Skin epidermis (tissue), 12 donors: ENCODE data around the gene RNF212.

ENCODE experiments used
- H3K27ac ChIP-seq, 21 experiments: fragments of 200-600 bp; sonication (generic) in 11 of 21; one replicate each; pipeline ENCODE4 v1.5.0; 2020; ENCODE audit warnings: mild to moderate bottlenecking in 3 of 21, inconsistent platforms in 2 of 21, moderate library complexity in 2 of 21
- H3K4me3 ChIP-seq, 7 experiments: fragments of 200-600 bp; sonication (generic) in 2 of 7; one replicate each; pipeline ENCODE4 v1.5.0; 2020; ENCODE audit warnings: inconsistent platforms in 2 of 7, mild to moderate bottlenecking in 2 of 7, moderate library complexity in 1 of 7

Gene RNF212

DNA sequence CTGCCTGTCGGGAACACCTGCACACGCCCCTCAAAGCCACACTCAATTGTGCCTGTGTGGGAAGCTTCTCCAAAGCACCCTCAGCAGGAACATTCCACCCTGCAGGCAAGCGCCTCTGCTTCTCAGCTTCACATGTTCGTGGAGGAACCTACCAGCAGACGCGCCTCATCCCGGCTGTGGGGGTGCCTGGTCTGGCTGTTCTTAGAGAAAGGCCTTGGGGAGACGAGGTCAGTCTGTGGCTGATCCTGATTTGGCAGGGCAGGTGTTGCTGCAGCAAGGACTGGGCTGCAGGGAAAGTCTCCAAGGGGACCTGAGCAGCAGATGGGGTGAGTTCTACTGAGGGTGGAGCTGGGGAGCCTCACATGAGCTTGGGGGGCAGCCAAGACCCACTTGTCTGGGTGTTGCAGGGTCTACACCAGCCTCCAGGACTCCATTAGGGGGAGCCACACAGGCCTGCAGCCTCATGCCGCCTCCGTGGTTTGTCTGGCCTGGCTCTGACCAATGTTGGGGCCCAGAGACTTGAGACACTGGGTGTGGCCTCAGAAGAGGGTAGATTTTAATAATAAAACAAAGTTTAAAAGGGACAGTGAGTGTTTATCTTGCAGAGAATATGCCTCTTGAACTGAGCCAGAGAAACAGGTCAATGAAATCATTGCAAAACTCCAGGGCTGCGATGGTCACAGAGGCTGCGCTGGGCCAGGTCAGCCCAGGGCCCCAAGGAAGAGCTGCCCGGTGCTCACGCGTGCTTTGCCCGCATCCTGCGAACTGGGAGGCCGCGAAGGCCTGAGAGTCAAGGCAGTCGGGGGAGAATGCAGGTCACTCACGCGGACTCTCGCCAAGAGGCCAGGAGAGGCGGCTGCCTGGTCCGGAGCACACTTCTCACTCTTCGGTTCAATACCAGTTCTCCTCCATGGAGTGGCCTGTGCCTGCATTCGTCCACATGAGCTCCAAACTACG is 21.1 kb downstream of the RNF212 start:
- no peak overlapping the region for H3K27ac ChIP-seq

DNA sequence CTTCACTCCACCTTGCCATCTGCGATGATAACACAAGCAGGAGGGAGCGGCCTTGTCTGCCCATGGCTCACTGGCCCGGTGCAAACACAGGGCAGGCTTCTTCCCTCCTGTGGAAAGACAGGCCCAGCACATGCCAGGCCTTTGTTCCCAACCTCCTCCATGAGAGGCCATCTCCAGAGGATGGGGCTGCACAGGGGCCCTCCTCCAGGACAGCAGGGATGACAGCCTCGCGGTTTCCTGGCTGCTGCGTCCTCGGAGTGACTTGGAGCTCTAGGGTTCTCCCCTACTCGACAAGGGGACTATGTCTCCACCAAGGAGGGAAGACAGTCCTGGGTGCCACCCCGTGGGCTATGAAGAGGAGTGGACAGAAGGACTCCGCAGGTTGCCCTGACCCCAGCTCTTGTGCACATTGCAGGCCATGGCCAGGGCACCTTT is 21.8 kb downstream of the RNF212 start:
- no peak overlapping the region for H3K27ac ChIP-seq
- no peak overlapping the region for H3K4me3 ChIP-seq

More for the DNA sequence above, 21.1 kb downstream of the RNF212 start:
- H3K4me3 ChIP-seq = no peak overlapping the region

DNA sequence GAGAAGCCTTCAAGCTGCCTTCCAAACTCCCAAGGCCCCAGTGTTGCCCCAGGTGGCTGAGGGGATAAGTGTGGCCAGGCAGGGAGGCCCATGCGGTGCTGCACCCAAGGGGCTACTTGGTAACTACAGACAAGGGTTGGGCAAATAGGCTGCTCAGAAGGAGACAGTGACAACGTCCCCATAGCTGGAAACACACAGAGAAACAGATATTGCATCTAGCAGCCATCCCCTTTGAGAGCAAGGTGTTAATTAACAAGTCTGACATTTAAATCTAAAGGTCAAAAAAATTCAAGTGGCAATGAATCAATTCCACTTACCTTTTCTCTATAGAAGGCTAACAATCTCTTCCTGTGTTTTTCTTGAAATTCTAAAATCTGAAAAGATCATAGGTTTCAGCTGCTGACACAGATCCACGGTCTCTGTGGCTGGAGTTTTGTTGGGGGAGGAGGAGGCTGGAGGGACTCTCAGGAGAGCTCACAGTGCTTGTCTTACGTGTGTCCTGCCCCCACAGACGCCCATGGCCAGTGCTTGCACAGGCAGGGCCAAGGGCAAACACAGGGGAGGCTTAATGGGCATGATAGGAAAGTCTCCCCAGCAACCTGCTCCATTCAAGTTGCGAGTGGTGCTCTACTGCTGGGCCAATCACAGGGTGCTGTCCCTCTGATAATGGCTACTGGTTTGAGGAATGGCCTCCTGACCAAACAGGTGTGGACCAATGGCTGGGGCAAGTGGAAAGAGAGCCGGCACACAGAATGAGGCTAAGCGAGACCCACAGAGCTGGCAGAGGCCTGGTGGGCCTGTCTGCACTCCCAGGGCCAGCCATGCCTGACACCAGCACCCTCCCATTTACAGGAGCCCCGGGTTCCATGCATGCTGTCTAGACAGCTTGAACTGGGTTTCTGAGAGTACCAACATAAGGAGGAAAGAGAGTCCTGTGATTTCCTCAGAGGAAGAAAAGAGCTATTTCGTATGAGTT is 22.6 kb downstream of the RNF212 start:
- H3K27ac ChIP-seq = no peak overlapping the region
- H3K4me3 ChIP-seq = no peak overlapping the region

DNA sequence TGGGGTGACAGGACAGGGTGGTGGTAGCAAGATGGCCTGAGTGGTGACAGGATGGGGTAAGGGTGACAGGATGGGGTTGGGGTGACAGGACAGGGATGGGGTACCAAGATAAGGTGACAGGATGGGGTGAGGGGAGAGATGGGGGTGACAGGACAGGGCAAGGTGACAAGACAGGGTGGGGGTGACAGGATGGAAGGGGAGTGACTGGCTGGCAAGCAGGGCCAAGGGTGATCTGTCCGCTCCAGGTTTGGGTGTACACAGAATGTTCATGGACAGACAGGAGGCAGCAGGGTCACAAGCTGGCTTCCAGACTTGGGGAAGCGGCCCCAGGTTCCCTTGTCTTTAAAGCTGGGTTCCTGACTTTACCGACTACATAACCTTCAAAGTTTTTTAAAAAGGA is 23.3 kb downstream of the RNF212 start:
- no peak overlapping the region for H3K4me3 ChIP-seq
- H3K27ac ChIP-seq = no peak overlapping the region

DNA sequence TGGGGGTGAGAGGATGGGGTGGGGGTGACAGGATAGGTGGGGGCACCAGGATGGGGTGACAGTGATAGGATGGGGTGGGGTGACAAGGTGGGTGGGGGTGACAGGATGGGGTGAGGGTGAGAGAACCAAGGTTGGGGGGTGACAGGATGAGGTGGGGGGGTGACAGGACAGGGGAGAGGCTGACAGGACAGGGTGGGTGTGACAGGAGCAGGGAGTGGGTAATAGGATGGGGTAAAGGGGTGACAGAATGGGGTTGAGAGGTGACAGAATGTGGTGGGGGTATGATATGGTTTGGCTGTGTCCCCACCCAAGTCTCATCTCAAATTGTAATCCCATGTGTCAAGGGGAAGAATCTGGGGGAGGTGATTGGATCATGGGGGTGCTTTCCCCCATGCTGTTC is 26.0 kb downstream of the RNF212 start:
- no peak overlapping the region for H3K4me3 ChIP-seq
- no peak overlapping the region for H3K27ac ChIP-seq

DNA sequence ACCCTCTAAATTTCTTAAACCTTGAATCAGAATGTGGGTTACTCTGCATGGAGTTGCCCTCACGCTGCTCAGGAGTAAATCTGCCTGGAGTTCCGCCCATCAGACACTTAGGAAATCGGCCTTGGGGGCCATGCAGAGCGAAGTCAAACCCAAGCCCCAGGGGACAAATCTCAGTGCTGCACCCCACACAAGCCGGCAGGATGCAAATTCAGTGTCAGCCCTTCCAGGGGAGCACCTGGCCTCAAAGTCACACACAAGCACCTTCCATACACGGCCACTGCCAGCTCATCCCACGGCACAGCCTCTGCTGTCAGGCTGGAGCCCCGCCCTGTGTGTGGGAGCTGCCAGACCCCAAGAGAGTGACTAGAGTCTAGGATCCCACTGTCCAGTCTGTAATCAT is 27.4 kb downstream of the RNF212 start:
- Histone ChIP-seq H3K27ac (no peak overlapping the region), H3K4me3 (no peak overlapping the region)

DNA sequence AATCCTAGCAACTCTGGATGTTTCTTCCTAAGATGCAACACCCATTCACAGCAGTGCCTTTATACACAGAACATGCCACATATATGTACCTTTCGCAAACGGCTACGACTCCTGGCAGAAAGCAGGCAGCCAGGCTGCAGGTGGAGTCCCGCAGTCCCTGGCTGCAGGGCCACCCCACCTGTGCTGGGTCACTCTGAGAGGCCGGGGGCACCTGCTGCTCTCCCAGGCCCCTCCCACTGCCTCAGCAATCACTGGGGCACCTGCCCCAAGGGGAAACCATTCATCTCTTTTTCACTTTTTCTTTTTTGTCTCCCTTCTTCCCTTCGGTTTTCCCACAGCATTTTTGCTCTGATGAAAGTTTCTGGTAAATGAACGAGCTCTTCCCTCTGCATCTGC is 28.0 kb downstream of the RNF212 start:
- H3K27ac ChIP-seq = peak overlapping the region in 1 of 21 experiments; percentile 19
- no peak overlapping the region for H3K4me3 ChIP-seq

DNA sequence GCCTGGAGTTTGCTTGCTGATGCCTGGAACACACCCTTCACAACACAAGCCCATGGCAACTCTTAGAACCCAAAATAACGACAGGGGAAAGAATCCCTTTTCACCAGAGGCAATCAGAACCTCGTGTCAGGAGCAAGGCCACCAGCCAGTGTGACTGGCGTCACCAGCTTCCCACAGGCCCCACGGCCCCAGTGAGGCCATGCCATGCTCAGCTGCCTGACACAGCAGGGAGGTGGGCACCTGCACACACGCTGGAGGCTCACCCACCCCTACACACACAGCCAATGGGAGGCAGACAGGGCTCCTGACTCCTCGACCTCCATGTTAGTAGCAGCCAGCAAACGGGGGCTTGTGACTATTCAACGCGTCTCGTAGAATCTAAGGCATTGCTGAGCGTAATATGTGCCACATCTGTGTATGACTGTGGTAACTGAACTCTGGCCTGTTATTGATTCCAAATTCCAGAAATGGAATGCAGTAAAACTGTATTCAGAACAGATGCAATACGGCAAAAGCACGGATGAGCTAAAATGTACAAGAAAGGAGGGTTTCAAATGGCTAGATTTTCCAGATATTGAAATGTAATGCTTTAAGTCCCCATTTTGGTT is 28.5 kb downstream of the RNF212 start:
- Histone ChIP-seq H3K4me3 (no peak overlapping the region), H3K27ac (peak overlapping the region in 2 of 21 experiments; percentile 19 to 31)

DNA sequence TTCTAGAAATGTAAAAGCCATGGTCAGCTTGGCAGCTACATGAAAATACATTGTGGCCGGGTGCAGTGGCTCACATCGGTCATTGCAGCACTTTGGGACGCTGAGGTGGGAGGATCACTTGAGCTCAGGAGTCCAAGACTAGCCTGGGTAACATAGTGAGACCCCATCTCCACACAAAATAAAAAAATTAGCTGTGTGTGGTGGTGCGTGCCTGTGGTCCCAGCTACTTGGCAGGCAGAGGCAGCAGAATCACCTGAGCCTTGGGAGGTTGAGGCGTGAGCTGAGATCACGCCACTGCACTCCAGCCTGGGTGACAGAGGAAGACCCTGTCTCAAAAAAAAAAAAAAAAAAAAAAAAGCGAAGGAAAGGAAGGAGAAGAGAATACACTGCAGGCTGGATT is 29.0 kb downstream of the RNF212 start:
- H3K4me3 ChIP-seq = no peak overlapping the region
- no peak overlapping the region for H3K27ac ChIP-seq

DNA sequence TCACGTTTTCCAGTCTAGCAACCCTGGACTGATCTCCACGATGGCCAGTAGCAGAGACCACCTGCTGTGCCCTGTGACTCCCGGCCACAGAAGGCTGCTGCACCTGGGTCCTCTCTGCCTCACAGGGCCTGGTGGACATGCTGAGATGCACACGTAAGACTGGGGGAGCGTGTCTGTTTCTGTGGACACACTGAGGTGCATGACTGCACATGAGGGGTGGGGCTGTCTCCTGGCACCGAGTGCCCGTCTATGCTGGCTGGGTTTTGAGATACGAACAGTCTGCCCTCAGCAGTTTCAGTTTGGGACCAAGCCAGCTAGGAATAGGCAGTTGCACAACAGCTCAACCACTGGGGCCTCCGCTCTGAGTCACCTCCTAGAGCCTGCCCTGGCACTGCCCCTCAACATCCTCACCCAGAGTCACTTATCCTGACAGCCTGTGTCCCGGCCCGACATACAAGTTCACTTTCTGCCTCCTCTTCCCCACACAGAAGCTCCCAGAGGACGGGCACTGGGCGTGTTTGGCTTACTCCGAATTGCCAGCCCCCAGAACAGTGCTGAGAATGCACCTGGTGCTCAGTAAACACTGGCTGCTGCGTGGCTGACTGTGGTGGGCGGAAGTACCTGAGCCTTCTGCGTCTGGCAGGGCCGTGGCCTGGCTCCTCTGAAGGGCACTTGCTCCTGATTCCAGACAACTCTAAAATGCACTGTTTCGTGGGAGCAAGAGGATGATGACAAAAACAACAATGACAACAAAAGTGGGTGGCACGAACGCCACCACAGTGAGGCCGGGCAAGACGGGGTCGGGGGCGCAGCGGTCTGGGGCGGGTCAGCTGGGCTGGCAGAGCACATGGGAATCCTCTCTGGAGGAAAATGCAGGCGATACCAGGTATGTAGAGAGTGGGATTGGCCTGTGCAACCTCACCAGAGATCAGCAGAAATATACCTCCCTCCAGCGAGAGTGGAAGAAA is 30.9 kb downstream of the RNF212 start:
- Histone ChIP-seq H3K4me3 (no peak overlapping the region), H3K27ac (peak overlapping the region in 8 of 21 experiments; percentile 5 to 57 (median 32))

DNA sequence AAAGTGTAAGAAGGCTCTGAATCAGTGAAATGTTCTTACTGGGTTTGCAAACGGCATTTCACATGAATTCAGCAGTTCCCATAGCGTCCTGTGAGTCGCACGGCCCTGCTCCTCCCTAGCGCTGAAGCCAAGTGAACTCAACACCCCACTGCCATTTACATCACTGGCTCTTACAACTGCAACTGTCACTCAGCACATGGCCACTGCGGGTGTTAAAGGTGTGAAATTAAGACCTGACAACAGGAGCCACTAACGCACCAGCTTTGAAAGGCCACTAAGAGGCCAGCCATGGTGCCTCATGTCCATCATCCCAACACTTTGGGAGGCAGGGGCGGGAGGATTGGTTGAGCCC is 31.7 kb downstream of the RNF212 start:
- Histone ChIP-seq H3K4me3 (no peak overlapping the region), H3K27ac (peak overlapping the region in 4 of 21 experiments; percentile 5 to 27 (median 20))

DNA sequence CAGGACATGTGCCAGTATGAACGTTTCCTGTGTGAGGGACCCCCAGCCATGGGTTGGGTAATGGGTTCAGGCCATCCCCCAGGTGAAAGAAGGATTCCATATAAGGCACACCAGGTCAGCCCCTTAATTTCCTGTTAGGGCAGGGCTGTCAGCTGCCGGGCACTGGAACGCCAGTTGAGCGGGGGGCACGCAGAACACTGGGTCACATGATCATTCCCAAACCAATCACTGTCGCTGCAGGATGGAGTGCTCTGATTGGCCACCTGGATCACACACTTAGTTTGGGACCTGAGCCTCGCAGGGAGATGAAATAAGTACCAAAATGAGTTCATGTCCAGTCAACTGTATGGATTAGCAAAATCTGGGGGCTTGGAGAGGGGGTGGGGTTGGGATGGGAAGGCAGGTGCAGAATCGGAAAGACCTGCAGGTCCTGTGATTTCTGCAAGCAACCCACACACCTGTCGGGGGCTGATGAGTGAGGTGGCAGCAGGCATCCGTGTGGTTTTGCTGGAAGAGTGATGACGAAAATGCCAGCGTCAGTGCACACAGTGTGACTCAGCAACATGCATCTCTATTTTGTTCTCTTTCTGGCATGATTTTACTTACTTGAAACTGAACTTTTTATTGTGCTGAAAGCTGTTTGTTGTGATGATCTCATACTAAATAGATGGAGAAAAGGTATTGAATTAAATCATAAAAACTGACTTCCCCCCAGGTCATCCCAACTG is 32.2 kb downstream of the RNF212 start:
- peak overlapping the region in 1 of 21 experiments; percentile 27 for H3K27ac ChIP-seq
- no peak overlapping the region for H3K4me3 ChIP-seq

DNA sequence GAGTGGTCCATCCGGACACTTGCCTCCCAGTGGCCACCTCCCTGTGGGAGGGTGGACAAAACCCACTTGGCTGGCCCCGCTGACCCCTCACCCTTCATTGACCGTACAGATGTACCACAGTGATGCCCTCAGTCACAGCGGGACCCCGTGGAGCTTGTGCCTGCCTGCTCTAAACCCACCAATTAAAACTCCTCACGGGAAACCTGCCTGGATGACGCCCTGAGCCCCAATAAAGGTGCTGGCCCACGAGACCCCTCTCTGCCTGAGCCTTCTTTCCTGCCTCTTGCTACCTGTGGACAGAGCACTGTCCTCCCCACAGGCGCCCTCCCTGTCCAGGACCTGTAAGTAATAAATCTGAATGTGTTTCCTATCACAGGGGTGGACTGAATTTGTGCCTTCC is 32.9 kb downstream of the RNF212 start:
- Histone ChIP-seq H3K4me3 (no peak overlapping the region), H3K27ac (no peak overlapping the region)

DNA sequence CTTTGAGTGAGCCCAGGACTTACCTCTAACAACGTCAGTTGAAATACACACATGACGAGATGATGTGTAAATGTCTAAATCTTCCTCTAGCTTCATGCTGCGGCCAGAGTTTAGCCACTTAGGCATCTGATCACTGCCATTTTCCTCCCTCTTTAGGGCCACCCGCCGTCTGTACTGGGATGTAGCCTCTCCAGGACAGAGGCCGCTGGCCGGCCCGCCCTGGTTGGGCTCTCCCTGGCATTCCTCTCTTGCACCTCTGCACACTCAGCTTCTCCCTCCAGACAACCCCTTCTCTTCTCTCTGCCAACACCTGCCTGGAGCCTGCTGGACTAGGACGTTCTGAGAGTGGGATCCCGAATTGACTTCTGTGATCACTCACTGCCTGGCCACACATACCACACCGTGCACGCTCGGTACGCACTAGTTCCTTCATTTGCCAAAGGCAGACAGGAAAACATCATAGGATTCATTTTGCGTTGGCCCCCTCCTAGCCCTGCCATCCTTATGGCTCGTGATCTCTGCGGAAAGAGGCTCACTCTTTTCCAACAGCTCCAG is 33.6 kb downstream of the RNF212 start:
- H3K4me3 ChIP-seq = no peak overlapping the region
- H3K27ac ChIP-seq = no peak overlapping the region

DNA sequence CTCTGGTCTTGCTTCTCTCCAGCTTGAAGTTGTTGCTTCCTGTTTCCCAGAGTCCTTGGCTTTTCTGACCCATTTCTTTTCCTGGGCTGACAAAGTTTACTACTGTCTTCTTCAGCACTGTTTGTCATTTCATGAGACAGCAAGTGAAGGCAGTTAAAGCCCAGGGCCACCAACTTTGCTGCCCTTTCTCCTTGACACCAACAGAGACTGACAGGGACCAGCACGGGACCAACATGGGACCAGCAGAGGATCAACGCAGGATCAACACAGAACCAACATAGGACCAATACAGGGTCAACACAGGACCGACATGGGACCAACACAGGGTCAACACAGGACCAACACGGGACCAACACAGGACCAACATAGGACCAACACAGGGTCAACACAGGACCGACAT is 34.9 kb downstream of the RNF212 start:
- Histone ChIP-seq H3K27ac (no peak overlapping the region), H3K4me3 (no peak overlapping the region)

DNA sequence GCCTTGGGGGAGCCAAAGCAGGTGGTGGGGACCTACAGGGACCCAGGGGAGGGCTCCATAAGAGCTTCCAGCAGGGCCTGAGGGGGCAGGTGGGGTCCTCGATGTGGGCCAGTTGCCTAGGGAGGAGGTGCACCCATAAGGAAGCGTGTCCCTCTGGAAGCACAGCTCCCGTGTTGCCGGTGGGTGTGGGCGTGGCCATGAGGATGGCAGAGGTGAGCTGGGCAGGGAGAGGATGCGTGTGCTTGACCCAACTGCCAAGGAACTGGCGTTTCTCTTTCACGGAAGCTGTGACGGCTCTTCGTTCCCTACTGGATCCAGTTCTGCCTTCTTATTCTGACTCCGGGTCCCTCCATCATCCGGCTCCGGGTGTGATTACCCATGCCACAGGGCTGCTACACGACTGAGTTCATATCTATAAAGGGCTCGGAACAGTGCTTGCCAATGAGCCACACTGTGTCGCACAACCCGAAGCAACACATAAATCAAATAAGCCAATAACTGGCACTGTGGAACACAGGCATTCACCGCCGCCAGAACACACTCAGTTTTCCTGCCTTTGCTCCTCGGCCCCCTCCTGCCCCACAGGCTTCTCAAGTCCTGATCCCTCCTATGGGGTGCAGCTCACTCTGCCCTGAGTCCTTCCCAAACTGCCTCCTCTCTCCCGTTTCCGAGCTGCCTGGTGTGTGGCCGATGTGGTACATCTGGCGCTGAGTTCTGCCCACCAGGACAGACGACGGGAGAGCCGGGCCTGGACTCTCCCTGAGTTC is 35.5 kb downstream of the RNF212 start:
- H3K27ac ChIP-seq = no peak overlapping the region
- no peak overlapping the region for H3K4me3 ChIP-seq
